NCI-H2227 treated with DMSO at 0.1 percent for 48 hours (cell line): Measurements from ENCODE around the gene PIAS1.
"Not testable (repeated sequence)": the region's sequence is repeated elsewhere in the genome, so short reads cannot be mapped to it uniquely, and the experiment has no call there.

Source experiments
- DNase-seq: peaks from one replicate; lab custom pipeline; 2025; lab: John Stamatoyannopoulos, UW

PIAS1 gene

DNA sequence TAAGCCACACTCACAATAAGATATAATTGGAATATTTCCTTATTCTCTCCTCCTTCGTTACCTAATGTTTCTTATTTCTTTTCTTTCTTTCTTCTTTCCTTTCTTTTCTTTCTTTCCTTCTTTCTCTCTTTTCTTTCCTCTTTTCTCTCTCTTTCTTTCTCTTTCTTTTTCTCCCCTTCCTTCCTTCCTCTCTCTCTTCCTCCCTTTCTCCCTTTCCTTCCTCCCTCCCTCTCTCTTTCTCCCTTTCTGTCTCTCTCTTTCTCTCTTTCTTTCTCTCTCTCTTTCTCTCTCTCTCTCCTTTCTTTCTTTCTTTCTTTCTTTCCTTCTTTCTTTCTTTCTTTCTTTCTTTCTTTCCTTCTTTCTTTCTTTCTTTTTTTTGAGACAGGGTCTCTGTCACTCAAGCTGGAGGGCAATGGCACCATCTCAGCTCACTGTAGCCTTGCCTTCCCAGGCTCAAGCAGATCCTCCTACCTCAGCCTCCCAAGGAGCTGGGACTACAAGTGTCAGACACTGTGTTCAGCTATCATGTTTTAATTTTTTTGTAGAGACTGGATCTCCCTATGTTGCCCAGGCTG lies 19.3 kb upstream of the PIAS1 start:
- DNase-seq: no peak

- DNase-seq: no peak
Observed at GRCh38 chr15:68038246-68038645, 15.9 kb upstream of the PIAS1 start.

DNA sequence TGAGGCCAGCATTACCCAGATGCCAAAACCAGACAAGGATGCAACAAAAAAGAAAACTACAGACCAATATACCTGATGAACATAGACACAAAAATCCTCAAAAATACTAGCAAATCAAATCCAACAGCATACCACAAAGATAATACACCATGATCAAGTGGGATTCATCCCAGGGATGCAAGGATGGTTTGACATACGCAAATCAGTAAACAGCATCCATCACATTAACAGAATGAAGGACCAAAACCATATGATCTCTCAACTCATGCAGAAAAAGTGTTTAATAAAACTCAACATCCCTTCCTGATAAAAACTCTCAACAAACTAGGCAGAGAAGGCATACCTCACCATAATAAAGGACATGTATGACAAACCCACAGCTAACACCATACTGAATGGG lies 14.0 kb upstream of the PIAS1 start:
- no peak for DNase-seq

- no peak for DNase-seq
Observed at GRCh38 chr15:68042156-68042854, 11.8 kb upstream of the PIAS1 start.

DNA sequence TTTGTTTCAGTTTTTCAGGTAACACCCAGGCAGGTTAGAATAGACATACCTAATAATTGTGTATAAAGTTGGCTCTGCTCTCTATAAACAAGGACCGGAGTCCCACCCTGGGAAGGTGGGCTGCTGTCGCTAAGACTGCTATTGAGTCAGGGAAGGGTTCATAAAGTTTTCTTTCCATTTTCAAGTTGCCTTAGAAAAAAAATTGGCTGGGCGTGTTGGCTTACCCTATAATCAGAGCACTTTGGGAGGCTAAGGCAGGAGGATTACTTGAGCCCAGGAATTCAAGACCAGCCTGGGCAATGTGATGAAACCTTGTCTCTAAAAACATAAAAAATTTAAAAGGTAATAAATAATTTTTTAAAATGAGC lies 11.3 kb upstream of the PIAS1 start:
- no peak for DNase-seq

DNA sequence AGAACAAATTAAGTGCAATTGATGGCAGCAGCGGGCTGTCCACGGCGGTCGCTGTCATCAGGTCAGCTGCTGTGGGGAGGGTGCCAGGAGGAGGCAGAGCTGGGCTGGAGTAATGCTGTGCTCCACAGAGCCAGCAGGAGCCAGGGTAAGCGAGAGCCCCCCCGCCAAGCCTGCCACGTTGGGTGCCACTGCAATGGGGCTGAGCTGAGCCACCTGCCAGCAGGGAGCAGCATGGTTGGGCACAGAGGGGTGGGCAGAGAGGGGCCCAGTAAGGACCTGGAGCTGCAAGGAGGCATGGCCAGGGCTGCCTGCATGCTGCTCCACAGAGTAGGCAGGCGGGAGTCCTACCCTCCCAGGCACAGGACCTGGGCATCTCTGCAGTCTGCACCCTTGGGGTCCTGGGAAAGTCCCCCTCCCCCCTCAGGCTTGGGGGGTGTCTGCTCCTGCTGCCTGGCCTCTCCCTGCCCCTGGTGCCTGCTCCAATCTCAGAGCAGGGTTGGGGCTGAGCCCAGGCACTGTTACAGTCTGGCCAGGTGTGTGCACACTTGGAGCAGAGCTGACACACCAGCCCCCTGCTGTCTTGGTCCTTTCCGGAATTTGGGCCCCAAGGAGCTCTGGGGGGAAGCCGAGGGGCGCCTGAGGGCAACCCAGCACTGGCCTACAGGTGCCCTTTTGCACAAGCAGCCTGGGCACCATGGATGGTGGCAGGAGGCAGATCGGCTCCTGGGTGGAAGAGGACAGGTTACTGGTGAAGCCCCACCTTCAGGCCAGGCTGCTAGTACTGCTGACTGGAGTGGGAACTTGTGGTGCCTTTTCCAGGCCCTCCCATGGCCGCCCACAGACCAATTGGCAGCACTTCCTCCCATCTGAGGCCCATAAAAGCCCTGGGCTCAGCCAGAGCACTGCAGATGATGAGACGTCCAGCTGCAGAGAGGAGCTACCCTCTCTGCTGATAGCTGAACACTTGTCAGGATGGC lies 8.5 kb upstream of the PIAS1 start:
- no peak for DNase-seq

DNA sequence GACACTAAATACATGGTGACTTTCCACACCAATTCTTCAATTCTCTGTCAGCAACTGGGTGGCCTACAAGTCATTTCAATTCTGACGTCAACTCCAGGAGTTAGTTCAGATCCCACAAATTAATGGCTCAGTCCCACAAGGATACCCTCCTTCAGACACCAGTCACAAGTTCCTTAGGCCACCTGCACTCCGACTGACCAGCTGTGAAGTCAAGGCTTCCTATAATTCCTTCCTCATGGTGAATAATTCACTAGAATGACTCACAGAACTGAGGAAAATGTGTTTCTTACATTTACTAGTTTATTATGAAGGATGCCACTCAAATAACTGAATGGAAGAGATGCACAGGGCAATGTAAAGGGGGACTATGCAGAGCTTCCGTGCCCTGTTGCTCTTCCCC lies 6.3 kb upstream of the PIAS1 start:
- no peak for DNase-seq

- DNase-seq: no peak
Observed at GRCh38 chr15:68051109-68051508, 3.0 kb upstream of the PIAS1 start.

DNA sequence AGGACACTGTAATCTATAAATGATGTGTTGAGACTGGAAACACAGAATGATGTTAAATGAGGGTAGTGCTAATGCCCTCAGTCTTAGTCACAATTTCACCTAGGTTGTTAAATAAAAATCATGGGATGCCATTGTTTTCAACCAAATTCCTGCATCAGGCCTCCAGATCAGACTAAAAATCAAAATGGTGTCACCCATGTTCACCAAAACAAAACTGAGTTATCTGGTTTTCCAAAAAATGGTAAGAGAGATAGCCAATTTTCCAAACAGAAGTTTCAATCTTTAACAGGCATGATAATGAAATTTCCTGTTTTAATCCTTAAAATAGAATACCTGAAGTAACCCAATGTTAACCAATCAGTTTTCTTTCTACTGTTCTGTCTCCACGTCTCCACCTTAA lies 2.2 kb upstream of the PIAS1 start:
- DNase-seq: no peak

DNA sequence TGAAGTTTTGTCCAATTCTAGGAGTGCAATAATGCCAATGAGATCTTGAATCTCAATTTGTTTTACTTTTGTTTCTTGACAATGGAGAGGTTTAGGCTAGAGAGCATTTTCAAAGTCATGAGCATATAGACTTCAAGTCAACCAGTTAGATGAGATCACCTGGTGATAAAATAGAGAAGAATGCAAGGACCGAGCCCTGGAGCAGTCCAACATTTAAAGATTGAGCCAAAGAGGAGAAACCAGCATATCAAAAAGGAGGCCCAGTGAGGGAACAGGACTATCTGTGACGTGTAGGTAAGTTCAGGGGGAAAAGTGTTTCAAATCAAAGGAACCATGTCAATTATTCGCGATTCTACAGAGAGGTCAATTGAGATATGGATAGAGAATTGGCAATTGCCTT lies 1.7 kb upstream of the PIAS1 start:
- no peak for DNase-seq

- DNase-seq: no peak
Observed at GRCh38 chr15:68053001-68053400, 1.1 kb upstream of the PIAS1 start.

DNA sequence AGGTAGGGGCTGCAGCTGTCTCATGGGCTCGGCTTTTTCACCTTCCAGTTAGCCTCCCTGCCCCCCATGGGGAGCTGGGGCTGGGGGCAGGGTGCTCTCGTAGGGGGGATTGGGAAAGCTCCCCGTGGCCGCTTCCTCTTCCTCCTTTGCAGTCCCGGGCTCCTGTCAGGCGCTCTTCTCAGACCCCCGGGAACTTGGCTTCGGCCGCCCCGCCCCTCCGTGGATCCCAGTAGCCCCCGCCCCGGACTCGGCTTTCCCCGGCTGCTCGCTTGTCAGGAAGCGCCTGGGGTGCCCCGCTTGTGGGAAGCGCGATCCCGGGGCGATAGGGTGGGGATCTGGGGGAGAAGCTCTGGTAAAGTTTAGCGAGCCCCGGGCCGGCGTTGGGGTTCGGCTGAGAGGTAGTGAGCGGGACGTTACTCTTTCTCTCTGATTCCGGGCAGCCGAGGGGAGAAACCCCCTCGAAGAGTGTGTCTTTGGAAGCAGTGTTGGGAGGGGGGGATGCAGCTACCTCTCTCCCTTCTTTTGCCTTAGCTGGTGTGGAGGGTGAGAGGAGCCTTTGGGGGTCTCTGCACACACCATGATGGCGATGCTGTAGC lies 611 bp downstream of the PIAS1 start:
- peak; percentile 23 for DNase-seq

GRCh38 chr15:68055224-68055705 lies 1.1 kb downstream of the PIAS1 start:
- DNase-seq: peak; percentile 5

DNA sequence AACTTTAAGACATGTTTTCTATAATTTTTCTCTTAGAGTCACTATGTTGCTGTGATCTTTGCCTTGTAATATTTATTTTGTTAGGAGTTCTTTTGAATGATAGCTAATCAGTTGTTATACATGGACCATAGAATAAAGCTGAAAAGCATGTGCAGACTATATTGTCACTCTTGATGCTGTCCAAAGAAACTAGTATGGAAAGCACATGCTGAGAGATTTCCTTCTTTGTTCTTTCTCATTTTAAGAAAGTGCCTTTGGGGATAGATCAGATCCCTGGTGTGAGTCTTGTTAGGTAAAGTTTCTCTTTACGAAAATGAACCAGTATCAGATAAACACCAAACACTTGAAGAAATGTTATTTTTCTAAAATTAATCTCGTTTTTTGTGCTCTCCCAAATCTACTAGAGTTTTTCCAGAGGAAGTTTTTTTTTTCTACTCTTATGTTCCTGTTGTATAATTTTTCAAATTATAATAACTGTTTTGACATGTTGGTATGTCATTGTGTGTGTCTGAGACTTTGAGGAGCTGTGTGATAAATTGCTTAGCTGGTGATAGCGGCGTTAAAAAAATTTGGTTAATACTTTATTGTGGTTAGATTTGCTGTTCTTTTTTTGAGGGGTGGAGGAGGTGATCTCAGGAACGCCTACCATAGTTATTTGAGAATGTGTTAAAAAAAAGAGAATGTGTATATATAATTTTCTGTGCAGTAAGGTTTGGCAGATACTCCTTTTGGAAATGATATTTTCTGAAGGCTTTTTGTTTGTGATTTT lies 2.2 kb downstream of the PIAS1 start:
- no peak for DNase-seq

DNA sequence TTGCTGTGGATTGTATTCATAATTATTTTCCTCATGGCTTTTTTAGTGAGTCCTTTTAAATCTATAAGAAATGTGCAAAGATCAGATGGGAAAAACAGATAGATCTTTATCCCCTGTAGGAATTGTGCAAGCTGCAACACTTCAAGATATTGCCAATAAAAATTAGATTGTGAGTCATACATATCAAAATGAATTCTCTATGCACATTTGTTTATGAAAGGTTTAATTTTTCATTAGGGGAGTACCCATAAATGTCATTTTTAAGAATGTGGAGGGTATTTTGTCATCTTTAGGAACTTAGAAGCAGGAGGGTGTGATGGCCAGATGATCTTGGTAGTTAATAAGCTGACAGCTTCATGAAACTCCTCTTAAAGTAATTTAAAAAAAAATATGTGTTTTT lies 2.9 kb downstream of the PIAS1 start:
- DNase-seq: no peak

DNA sequence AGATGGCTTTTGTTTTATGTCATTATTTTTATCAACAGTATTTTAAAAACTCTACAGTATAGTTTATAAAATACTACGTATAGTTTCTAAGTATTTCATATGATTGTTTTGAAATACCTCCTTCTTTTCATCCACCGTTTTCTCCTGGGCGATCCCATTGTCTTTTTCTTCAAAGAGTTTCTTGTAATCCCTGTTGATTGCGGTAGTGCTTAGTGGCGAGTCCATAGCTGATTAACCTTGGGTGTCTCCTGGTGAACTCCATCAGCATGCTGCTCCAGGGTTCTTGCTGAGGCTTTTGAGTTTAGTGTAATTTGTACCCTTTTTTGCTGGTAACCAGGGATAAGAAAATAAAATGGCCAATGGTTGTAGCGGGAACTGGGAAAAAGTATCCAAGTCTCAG lies 3.6 kb downstream of the PIAS1 start:
- DNase-seq: no peak

GRCh38 chr15:68058970-68059369 lies 4.9 kb downstream of the PIAS1 start:
- DNase-seq: not testable (repeated sequence)

- DNase-seq: no peak
Observed at GRCh38 chr15:68059630-68060029, 5.5 kb downstream of the PIAS1 start.

DNA sequence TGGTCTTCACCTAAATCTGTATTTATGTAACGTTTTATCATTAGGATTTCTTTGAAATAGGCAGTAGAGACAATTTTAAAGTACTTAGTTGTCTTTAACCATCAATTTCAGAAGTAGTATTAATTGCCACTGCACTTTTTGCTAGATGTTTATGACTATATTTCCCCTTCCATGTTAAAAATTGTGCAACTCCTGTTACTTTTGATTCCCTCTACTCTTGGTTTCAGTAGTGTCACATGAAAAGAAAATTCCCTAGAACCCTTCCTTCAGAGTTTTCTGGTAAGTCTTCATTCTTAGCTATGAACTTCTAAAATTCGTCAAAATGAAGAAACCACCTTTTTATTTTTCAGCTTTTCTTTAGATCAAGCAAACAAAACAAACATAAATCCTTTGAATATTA lies 7.1 kb downstream of the PIAS1 start:
- no peak for DNase-seq

- DNase-seq: no peak
Observed at GRCh38 chr15:68061602-68062001, 7.5 kb downstream of the PIAS1 start.

DNA sequence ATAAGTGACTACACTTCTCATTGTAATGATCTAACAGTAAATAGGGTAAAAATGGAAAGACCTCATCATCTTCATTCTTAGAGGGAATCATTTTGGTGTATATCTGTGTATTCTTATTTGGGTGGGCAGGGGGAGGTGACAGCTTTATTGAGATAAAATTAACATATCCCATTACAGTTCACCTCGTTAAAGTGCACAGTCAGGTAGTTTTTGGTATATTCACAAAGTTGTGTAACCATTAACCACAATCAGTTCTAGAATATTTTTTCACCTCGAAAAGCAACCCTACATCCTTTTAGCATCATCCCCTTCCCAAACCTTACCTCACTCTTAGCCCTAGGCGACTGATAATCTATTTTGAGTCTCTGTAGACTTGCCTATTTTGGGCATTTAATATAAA lies 8.1 kb downstream of the PIAS1 start:
- DNase-seq: no peak
